Right atrium auricular region (tissue), 2 donors: Measurements from ENCODE around the gene SRD5A3. TPM values are rescaled to one million over a fixed set of nuclear protein-coding genes. Genes with fewer than 3 reads are reported as not detected.

Source experiments
- DNase-seq: peaks from one replicate; pipeline ENCODE4 v3.0.0-alpha.2; 2019; ENCODE audit warnings: low spot score
- H3K27ac ChIP-seq, 2 donors: fragments of 200-600 bp; sonication (generic); 1 replicate in 1 of 2; 2 replicates in 1 of 2; pipeline ENCODE4 v1.5.1; 2016 to 2019
- H3K27me3 ChIP-seq, 2 donors: fragments of 200-600 bp; sonication (generic); one replicate each; pipeline versions ENCODE4 v1.5.1 to v1.6.0; 2017 to 2019
- H3K36me3 ChIP-seq: fragments of 200-600 bp; sonication (generic); one replicate; pipeline ENCODE4 v1.5.1; 2016
- H3K4me1 ChIP-seq, 2 donors: fragments of 200-600 bp; sonication (generic); one replicate each; pipeline versions ENCODE4 v1.5.1 to v1.6.0; 2017 to 2019
- H3K4me3 ChIP-seq, 2 donors: fragments of 200-600 bp; sonication (generic); 1 replicate in 1 of 2; 2 replicates in 1 of 2; pipeline ENCODE4 v1.5.1; 2017 to 2019; ENCODE audit warnings: mild to moderate bottlenecking in 1 of 2, moderate library complexity in 1 of 2
- H3K9me3 ChIP-seq, 2 donors: fragments of 200-600 bp; sonication (generic); one replicate each; pipeline ENCODE4 v1.5.1; 2019
- CTCF ChIP-seq, 2 donors: fragments of 200-600 bp; sonication (generic); IDR thresholded peaks; one replicate each; pipeline ENCODE4 v1.5.1; 2019; ENCODE audit warnings: antibody characterized with exemption in 2 of 2
- total RNA-seq, 2 donors: library from RNA; depleted of rRNA; stranded (reverse); fragments of >200 nt; gene quantifications; one replicate each; pipeline ENCODE4 v1.1.0, GENCODE V29; 2016

SRD5A3 gene
- total RNA-seq, 2 donors from 2014 or later = 6.0 to 8.3 TPM

- Histone ChIP-seq H3K27me3 (no peaks in the 10 kb centered on the region), H3K27ac (no peak overlapping the region), H3K4me1 (peaks cover 0 to 23% of the 10 kb centered on the region in 2 donors), H3K36me3 (no peaks in the 10 kb centered on the region), H3K9me3 (no peaks in the 10 kb centered on the region), H3K4me3 (no peak overlapping the region)
- TF ChIP-seq CTCF (IDR thresholded peaks at IDR 0.05) = no peak
- DNase-seq = no peak
Measured at GRCh38 chr4:55393461-55394320, 47.6 kb downstream of the SRD5A3 start.

- Histone ChIP-seq H3K36me3 (no peaks in the 10 kb centered on the region), H3K4me1 (peaks cover 0 to 33% of the 10 kb centered on the region in 2 donors), H3K4me3 (peak overlapping the region; percentile 92 to 99), H3K9me3 (no peaks in the 10 kb centered on the region), H3K27me3 (no peaks in the 10 kb centered on the region), H3K27ac (peak overlapping the region; percentile 98 to 99)
- TF ChIP-seq CTCF (IDR thresholded peaks at IDR 0.05) = no peak
- no peak for DNase-seq
Measured at GRCh38 chr4:55395218-55395528, 49.1 kb downstream of the SRD5A3 start.

DNA sequence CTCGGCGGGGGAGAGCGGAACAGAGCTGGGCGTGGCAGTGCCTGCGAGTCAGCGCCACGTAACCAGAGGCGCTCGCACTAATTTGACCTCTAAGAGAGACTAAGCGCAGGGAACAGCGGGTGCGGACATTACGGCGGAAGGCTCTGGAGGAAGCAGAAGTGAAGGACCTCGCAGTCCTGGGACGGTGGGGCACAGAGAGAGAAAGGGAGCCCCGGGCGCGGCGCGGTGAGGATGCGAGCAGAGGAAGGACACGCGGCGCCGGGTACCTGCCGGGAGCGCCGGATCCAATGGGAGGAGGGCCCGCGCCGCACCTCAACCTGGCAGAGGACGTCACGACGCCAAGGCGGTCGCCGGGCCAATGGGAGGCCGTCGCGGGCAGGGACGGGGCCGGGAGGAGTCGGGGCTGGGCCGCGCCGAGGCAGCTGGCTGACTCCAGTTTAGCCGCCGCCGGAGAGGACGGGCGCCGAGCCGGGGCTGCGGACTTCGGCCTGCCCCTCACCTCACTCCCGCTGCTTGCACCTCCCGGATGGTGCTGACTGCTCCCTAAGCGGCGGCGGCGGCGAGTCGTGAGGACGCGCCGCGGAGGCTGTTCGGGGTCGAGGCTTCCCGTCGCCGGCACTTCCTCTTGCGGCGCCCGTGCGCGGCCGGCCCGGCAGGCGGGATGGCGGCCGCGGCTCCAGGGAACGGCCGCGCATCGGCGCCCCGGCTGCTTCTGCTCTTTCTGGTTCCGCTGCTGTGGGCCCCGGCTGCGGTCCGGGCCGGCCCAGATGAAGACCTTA lies 49.7 kb downstream of the SRD5A3 start, which contains the start of gene TMEM165:
Gene TMEM165 (plus strand): TSS at position 429 of the 779 bp plus-strand sequence. CDS start 233 bp downstream, at position 662.
- peaks cover 0 to 37% of the 10 kb centered on the region in 2 donors for H3K4me1 ChIP-seq
- no peaks in the 10 kb centered on the region for H3K9me3 ChIP-seq
- peak within 1 kb of the TSS; percentile 98 to 99 for H3K27ac ChIP-seq
- no peak for TF ChIP-seq CTCF (IDR thresholded peaks at IDR 0.05)
- DNase-seq = peak; percentile 93
- no peaks in the 10 kb centered on the region for H3K27me3 ChIP-seq
- H3K36me3 ChIP-seq = peaks cover 2% of the 10 kb centered on the region
- peak within 1 kb of the TSS; percentile 92 to 99 for H3K4me3 ChIP-seq

GRCh38 chr4:55396308-55397125 lies 50.5 kb downstream of the SRD5A3 start:
- H3K27ac ChIP-seq = peak overlapping the region; percentile 98 to 99
- H3K9me3 ChIP-seq = no peaks in the 10 kb centered on the region
- peak; percentile 59 for DNase-seq
- no peaks in the 10 kb centered on the region for H3K27me3 ChIP-seq
- peak overlapping the region; percentile 92 to 99 for H3K4me3 ChIP-seq
- peaks cover 0 to 42% of the 10 kb centered on the region in 2 donors for H3K4me1 ChIP-seq
- H3K36me3 ChIP-seq = peaks cover 10% of the 10 kb centered on the region
- TF ChIP-seq CTCF (IDR thresholded peaks at IDR 0.05) = no peak

DNA sequence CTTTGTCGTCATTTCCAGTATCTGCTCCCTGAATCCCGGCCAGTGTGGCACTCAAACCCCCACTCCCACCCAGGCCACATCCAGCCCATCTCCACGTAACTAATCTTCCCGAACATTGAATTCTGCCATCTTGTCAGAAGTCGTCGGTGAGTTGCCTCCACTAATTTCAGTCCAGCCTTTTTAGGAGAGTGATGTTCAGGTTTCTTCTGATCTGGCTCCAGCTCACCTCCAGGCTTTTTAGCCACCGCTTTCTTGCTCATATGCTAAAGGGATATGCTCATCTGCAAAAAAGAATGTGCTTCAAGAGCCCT lies 51.0 kb downstream of the SRD5A3 start:
- H3K9me3 ChIP-seq = no peaks in the 10 kb centered on the region
- H3K27me3 ChIP-seq = no peaks in the 10 kb centered on the region
- DNase-seq = no peak
- H3K36me3 ChIP-seq = peaks cover 12% of the 10 kb centered on the region
- H3K4me1 ChIP-seq = peaks cover 0 to 42% of the 10 kb centered on the region in 2 donors
- peak overlapping the region; percentile 92 to 99 for H3K4me3 ChIP-seq
- H3K27ac ChIP-seq = peak overlapping the region; percentile 98 to 99
- TF ChIP-seq CTCF (IDR thresholded peaks at IDR 0.05) = no peak
